Astrocyte (in vitro differentiated cells and primary cell): Measurements from ENCODE around the gene TM4SF20. TPM values are rescaled to one million over a fixed set of nuclear protein-coding genes. Genes with fewer than 3 reads are reported as not detected.

Experiments used
- DNase-seq: peaks from one replicate; pipeline ENCODE4 v3.0.0-alpha.2; 2010; ENCODE audit warnings: low read depth
- FAIRE-seq: peaks from 2 replicates; lab custom pipeline; 2011; peaks lifted over from hg19 to GRCh38; lab: Jason Lieb, UNC
- H2AFZ ChIP-seq: 2 replicates; pipeline ENCODE4 v1.6.0; 2012; ENCODE audit warnings: low read depth, low read length, inconsistent platforms
- H3K27ac ChIP-seq: 2 replicates; pipeline ENCODE4 v1.5.1; 2011; ENCODE audit warnings: low read depth, low read length, inconsistent platforms
- H3K27me3 ChIP-seq: 2 replicates; pipeline ENCODE4 v1.6.0; 2011; ENCODE audit warnings: low read length, inconsistent platforms; ENCODE audit not compliant: insufficient read depth
- H3K36me3 ChIP-seq: 2 replicates; pipeline ENCODE4 v1.5.1; 2011; ENCODE audit warnings: low read length, inconsistent platforms; ENCODE audit not compliant: insufficient read depth
- H3K4me1 ChIP-seq: 2 replicates; pipeline ENCODE4 v1.5.1; 2011; ENCODE audit warnings: low read length, inconsistent platforms; ENCODE audit not compliant: insufficient read depth
- H3K4me2 ChIP-seq: 2 replicates; pipeline ENCODE4 v1.6.0; 2012; ENCODE audit warnings: low read length, inconsistent platforms
- H3K4me3 ChIP-seq: 2 replicates; pipeline ENCODE4 v1.5.1; 2011; ENCODE audit warnings: low read depth, mild to moderate bottlenecking, low read length, inconsistent platforms; ENCODE audit not compliant: insufficient read depth
- H3K79me2 ChIP-seq: 2 replicates; pipeline ENCODE4 v1.6.0; 2012; ENCODE audit warnings: mild to moderate bottlenecking, low read length, inconsistent platforms; ENCODE audit not compliant: insufficient read depth
- H3K9ac ChIP-seq: 2 replicates; pipeline ENCODE4 v1.6.0; 2012; ENCODE audit warnings: mild to moderate bottlenecking, low read length, inconsistent platforms
- H3K9me3 ChIP-seq: 2 replicates; pipeline ENCODE4 v1.5.1; 2012; ENCODE audit warnings: low read depth, mild to moderate bottlenecking, low read length, inconsistent platforms; ENCODE audit not compliant: insufficient read depth
- H4K20me1 ChIP-seq: 2 replicates; pipeline ENCODE4 v1.6.0; 2012; ENCODE audit warnings: low read length, inconsistent platforms; ENCODE audit not compliant: insufficient read depth
- H3K27ac Mint-ChIP-seq: one replicate; pipeline ENCODE4 v1.8.0; 2021; ENCODE audit warnings: mild to moderate bottlenecking, mixed read lengths; ENCODE audit not compliant: unreplicated experiment
- H3K27me3 Mint-ChIP-seq: one replicate; pipeline ENCODE4 v1.8.0; 2021; ENCODE audit warnings: low read depth, mixed read lengths; ENCODE audit not compliant: unreplicated experiment
- H3K36me3 Mint-ChIP-seq: one replicate; pipeline ENCODE4 v1.8.0; 2021; ENCODE audit warnings: low read depth, mixed read lengths; ENCODE audit not compliant: unreplicated experiment
- H3K4me1 Mint-ChIP-seq: one replicate; pipeline ENCODE4 v1.8.0; 2021; ENCODE audit warnings: low read depth, mixed read lengths; ENCODE audit not compliant: unreplicated experiment
- H3K4me3 Mint-ChIP-seq: one replicate; pipeline ENCODE4 v1.8.0; 2021; ENCODE audit warnings: mild to moderate bottlenecking, moderate library complexity, mixed read lengths; ENCODE audit not compliant: unreplicated experiment
- H3K9me3 Mint-ChIP-seq: one replicate; pipeline ENCODE4 v1.8.0; 2021; ENCODE audit warnings: mild to moderate bottlenecking, mixed read lengths; ENCODE audit not compliant: unreplicated experiment
- CTCF ChIP-seq: IDR thresholded peaks from 2 replicates; pipeline ENCODE4 v1.5.1; 2011; ENCODE audit warnings: low read depth, mild to moderate bottlenecking, inconsistent platforms, low read length, moderate library complexity; ENCODE audit not compliant: insufficient read depth
- EZH2 ChIP-seq: IDR thresholded peaks from 2 replicates; pipeline ENCODE4 v1.6.1; 2012; ENCODE audit warnings: mild to moderate bottlenecking, low read length, inconsistent platforms; ENCODE audit not compliant: insufficient read depth
- total RNA-seq: library from RNA; stranded (reverse); gene quantifications from 2 replicates; pipeline ENCODE4 v1.2.1, GENCODE V29; 2021

Gene TM4SF20
- total RNA-seq, 1 donor from 2014 or later: not detected

- Mint-ChIP-seq H3K4me3 (no peak overlapping the region), H3K27me3 (no peaks in the 10 kb centered on the region), H3K4me1 (peaks cover 9% of the 10 kb centered on the region), H3K9me3 (peaks cover 4% of the 10 kb centered on the region), H3K36me3 (peaks cover 2% of the 10 kb centered on the region), H3K27ac (no peak overlapping the region)
- H3K4me2 ChIP-seq: no peak overlapping the region
- H3K79me2 ChIP-seq: peaks cover 33% of the 10 kb centered on the region
- no peak overlapping the region for H3K9ac ChIP-seq
- H3K36me3 ChIP-seq: no peaks in the 10 kb centered on the region
- H3K27ac ChIP-seq: no peak overlapping the region
- peaks cover 4% of the 10 kb centered on the region for H4K20me1 ChIP-seq
- no peak overlapping the region for H2AFZ ChIP-seq
- FAIRE-seq (no peak), DNase-seq (no peak)
- H3K4me1 ChIP-seq: peaks cover 6% of the 10 kb centered on the region
- TF ChIP-seq EZH2 (no peak), CTCF (no peak)
- no peaks in the 10 kb centered on the region for H3K27me3 ChIP-seq
- H3K4me3 ChIP-seq: no peak overlapping the region
- H3K9me3 ChIP-seq: peaks cover 2% of the 10 kb centered on the region
Measured at GRCh38 chr2:227322530-227323205, 56.4 kb downstream of the TM4SF20 start.

- DNase-seq (no peak), FAIRE-seq (no peak)
- Histone ChIP-seq H2AFZ (no peak overlapping the region), H3K4me2 (no peak overlapping the region), H3K4me3 (no peak overlapping the region), H3K36me3 (no peaks in the 10 kb centered on the region), H4K20me1 (no peaks in the 10 kb centered on the region), H3K79me2 (peaks cover 11% of the 10 kb centered on the region), H3K27me3 (no peaks in the 10 kb centered on the region), H3K9ac (no peak overlapping the region), H3K27ac (no peak overlapping the region), H3K4me1 (peaks cover 6% of the 10 kb centered on the region), H3K9me3 (peaks cover 2% of the 10 kb centered on the region)
- Mint-ChIP-seq H3K4me1 (peaks cover 5% of the 10 kb centered on the region), H3K9me3 (peaks cover 4% of the 10 kb centered on the region), H3K36me3 (peaks cover 2% of the 10 kb centered on the region), H3K27ac (no peak overlapping the region), H3K27me3 (no peaks in the 10 kb centered on the region), H3K4me3 (no peak overlapping the region)
- TF ChIP-seq EZH2 (no peak), CTCF (no peak)
Measured at GRCh38 chr2:227320305-227321094, 58.6 kb downstream of the TM4SF20 start.

- no peaks in the 10 kb centered on the region for H3K79me2 ChIP-seq
- Mint-ChIP-seq H3K9me3 (peaks cover 2% of the 10 kb centered on the region), H3K4me1 (peaks cover 1% of the 10 kb centered on the region), H3K27me3 (no peaks in the 10 kb centered on the region), H3K4me3 (no peak overlapping the region), H3K36me3 (peaks cover 2% of the 10 kb centered on the region), H3K27ac (no peak overlapping the region)
- H3K36me3 ChIP-seq: no peaks in the 10 kb centered on the region
- H3K27ac ChIP-seq: no peak overlapping the region
- DNase-seq (no peak), FAIRE-seq (no peak)
- H3K4me1 ChIP-seq: no peaks in the 10 kb centered on the region
- H3K27me3 ChIP-seq: no peaks in the 10 kb centered on the region
- H3K9me3 ChIP-seq: peaks cover 1% of the 10 kb centered on the region
- H2AFZ ChIP-seq: no peak overlapping the region
- H4K20me1 ChIP-seq: no peaks in the 10 kb centered on the region
- H3K9ac ChIP-seq: no peak overlapping the region
- TF ChIP-seq CTCF (no peak), EZH2 (no peak)
- H3K4me3 ChIP-seq: no peak overlapping the region
- H3K4me2 ChIP-seq: no peak overlapping the region
Measured at GRCh38 chr2:227317834-227318233, 61.3 kb downstream of the TM4SF20 start.
